GM12892 (cell line): ENCODE results near the gene ZRANB3.
A peak's percentile ranks its signal among the peaks of the same experiment; 100 is the strongest.
"Not testable (repeated sequence)": the region's sequence is repeated elsewhere in the genome, so short reads cannot be mapped to it uniquely, and the experiment has no call there.

Experiments
- DNase-seq: peaks from one replicate; pipeline ENCODE4 v3.0.0; 2011; ENCODE audit not compliant: insufficient read length
- FAIRE-seq: peaks from 2 replicates; lab custom pipeline; 2011; peaks lifted over from hg19 to GRCh38; lab: Jason Lieb, UNC
- POLR2A ChIP-seq: IDR thresholded peaks from 2 replicates; pipeline ENCODE4 v1.6.1; 2011; ENCODE audit warnings: low read depth, low read length, control low read depth
- POLR2AphosphoS5 ChIP-seq: IDR thresholded peaks from 2 replicates; pipeline ENCODE4 v1.6.1; 2011; ENCODE audit warnings: low read depth, low read length, control low read depth
- TAF1 ChIP-seq: IDR thresholded peaks from 2 replicates; pipeline ENCODE4 v1.6.1; 2011; ENCODE audit warnings: low read depth, mild to moderate bottlenecking, control low read depth, low read length, borderline replicate concordance

Gene ZRANB3

GRCh38 chr2:135532581-135532980 is 1.6 kb upstream of the ZRANB3 start:
- no peak for DNase-seq
- TF ChIP-seq POLR2AphosphoS5 (no peak), TAF1 (no peak), POLR2A (no peak)
- FAIRE-seq, result no peak

DNA sequence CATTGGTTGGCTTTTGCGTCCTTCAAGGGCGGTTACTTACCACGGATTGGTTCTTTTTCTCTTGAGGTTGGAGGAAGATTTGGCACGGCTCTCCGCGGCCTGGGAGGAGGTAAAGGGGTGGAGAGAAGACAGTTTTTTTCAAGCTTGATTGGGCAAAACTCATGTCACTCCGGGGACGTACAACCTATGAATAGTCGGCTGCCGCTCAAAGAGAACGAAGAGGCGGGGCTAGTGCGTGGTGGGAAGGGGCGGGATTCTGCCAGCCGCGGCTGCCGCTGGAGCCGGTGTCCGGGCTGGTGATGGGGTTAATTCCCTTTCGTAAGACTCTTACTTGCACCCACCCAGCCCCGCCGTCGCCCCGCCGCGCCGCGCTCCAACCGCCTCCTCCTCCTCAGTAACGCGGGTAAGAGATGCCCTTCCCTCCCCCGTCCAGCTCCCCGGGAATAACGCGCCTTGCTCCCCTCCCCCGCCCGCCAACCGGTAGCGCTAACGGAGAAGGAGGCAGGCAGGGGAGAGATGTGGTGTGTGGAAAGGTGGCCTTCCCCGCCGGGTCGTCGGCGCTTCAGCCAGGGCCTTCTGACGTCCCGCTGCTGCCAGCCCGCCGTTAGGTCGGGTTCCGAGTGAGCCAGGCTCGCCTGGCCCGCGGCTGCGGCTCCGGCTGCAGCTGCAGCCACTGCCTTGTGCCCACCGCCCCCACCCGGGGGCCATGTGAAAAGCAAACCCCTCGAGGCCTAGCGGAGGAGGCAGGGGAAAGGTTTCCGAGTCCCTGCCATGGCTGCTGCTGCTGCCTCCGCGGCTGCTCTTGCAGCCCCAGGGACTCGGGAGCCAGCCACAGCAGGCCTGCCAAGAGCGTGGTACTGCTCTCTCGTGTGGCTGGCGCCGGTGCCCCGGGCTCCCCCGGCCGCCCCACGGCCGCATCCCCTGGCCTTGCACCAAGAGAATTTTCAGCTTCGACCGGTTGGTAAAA is 496 bp upstream of the ZRANB3 start, which contains the start of gene R3HDM1:
R3HDM1 (plus strand) TSS at position 254 of the 967 bp plus-strand sequence. CDS start 73,362 bp downstream, outside the sequence.
- TF ChIP-seq TAF1, result no peak
- 0 out of 2 replicates have a peak, but pooled peaks have one; percentile 37 for TF ChIP-seq POLR2AphosphoS5
- peak; percentile 48 for TF ChIP-seq POLR2A
- DNase-seq (peak; percentile 75), FAIRE-seq (no peak)

- FAIRE-seq (no peak), DNase-seq (no peak)
Measured at GRCh38 chr2:135528006-135528405, 3.0 kb downstream of the ZRANB3 start.

DNA sequence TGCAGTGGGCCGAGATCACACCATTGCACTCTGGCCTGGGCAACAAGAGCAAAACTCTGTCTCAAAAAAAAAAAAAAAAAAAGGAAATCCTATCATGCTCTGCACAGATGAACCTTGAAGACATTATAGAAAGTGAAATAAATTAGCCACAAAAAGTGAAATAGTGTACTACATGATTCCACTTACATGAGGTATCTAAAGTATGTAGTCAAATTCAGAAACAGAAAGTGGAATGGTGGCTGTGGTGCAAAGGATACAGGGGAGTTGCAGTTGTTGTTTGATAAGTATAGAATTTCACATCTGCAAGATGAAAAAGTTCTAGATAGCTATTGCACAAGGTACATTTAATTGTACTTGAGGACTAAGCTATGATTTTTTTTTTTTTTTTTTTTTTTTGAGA is 5.2 kb downstream of the ZRANB3 start:
- DNase-seq (no peak), FAIRE-seq (no peak)
- TF ChIP-seq POLR2AphosphoS5 (no peak), POLR2A (no peak), TAF1 (no peak)

More at GRCh38 chr2:135528006-135528405, 3.0 kb downstream of the ZRANB3 start:
- TF ChIP-seq TAF1 (no peak), POLR2A (no peak), POLR2AphosphoS5 (no peak)

GRCh38 chr2:135512099-135512498 is 18.9 kb downstream of the ZRANB3 start:
- FAIRE-seq (no peak), DNase-seq (no peak)
- TF ChIP-seq POLR2A (no peak), POLR2AphosphoS5 (no peak), TAF1 (no peak)

DNA sequence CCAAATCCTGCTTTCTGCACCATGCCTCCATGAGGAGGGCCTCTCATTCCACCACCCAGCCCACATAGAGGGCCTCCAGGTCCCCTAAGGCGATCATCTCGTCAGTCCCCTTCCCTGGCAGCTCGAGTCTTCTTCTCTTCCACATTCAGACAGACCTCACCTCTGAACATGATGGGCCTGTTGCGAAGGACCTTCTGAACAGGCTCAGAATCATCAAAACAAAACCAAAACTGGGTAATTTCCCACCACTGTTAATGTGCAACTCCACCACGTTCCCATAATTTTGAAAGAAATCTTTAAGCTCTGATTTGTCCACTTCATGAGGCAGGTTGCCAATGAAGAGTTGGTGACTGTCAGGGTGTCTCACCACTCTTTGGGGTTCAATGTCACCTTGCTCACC is 20.4 kb downstream of the ZRANB3 start:
- TF ChIP-seq POLR2A (no peak), POLR2AphosphoS5 (no peak), TAF1 (no peak)
- DNase-seq (no peak), FAIRE-seq (peak; percentile 44)

GRCh38 chr2:135504811-135505210 is 26.2 kb downstream of the ZRANB3 start:
- TF ChIP-seq TAF1 (no peak), POLR2A (no peak), POLR2AphosphoS5 (no peak)
- FAIRE-seq (no peak), DNase-seq (no peak)

DNA sequence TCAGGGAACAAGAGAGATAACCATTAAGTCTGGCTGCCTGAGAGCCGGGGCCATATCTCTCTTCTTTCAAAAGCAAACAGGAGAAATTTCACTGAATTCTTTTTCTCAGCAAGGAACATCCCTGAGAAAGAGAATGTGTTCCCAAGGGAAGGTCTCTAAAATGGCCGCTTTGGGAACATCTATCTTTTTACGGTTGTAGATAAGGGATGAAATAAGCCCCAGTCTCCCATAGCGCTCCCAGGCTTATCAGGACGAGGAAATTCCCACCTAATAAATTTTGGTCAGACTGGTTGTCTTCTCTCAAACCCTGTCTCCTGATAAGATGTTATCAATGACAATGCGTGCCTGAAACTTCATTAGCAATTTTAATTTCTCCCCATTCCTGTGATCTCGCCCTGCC is 32.4 kb downstream of the ZRANB3 start:
- FAIRE-seq, DNase-seq: not testable (repeated sequence)

- FAIRE-seq (no peak), DNase-seq (no peak)
- TF ChIP-seq POLR2A (no peak), TAF1 (no peak), POLR2AphosphoS5 (no peak)
Measured at GRCh38 chr2:135494917-135495316, 36.1 kb downstream of the ZRANB3 start.

DNA sequence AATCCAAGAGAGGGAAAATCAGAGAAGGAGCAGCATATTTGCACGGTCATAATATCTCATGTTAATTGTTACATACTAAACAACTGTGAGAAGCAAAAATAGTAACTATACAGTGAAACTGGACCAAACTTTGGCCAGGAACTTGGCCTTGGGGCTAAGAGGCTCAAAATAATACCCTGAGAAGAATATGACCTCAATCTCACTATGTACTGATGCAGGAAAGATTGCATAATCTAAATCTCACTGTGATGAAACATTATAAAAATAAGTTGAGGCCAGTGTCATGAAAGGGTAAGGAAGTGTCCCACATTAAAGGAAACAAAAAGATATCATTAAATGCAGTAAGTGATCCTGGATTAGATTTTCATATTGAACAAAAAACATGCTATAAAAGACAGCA is 36.5 kb downstream of the ZRANB3 start:
- FAIRE-seq (no peak), DNase-seq (no peak)
- no peak for TF ChIP-seq POLR2AphosphoS5
- TF ChIP-seq TAF1, result no peak
- TF ChIP-seq POLR2A, result no peak

DNA sequence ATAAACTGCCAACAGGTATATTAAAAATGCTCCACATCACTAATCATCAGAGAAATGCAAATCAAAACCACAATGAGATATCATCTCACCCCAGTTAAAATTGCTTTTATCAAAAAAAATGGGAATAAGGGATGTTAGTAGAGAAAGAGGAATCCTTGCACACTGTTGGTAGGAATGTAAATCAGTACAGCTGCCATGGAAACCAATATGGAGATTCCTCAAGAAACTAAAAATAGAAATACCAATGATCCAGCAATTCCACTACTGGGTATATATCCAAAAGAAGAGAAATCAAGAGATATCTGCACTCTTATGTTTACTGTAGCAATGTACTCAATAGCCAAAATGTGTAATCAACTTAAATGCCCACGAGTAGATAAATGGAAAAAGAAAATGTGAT is 40.6 kb downstream of the ZRANB3 start:
- no peak for TF ChIP-seq POLR2AphosphoS5
- no peak for TF ChIP-seq TAF1
- no peak for TF ChIP-seq POLR2A
- no peak for FAIRE-seq
- DNase-seq, result no peak

GRCh38 chr2:135485441-135485840 is 45.6 kb downstream of the ZRANB3 start:
- no peak for FAIRE-seq
- TF ChIP-seq TAF1, result no peak
- no peak for TF ChIP-seq POLR2A
- no peak for TF ChIP-seq POLR2AphosphoS5
- no peak for DNase-seq
